ENCODE measurements around the gene CACNA2D1.

Gene CACNA2D1

DNA sequence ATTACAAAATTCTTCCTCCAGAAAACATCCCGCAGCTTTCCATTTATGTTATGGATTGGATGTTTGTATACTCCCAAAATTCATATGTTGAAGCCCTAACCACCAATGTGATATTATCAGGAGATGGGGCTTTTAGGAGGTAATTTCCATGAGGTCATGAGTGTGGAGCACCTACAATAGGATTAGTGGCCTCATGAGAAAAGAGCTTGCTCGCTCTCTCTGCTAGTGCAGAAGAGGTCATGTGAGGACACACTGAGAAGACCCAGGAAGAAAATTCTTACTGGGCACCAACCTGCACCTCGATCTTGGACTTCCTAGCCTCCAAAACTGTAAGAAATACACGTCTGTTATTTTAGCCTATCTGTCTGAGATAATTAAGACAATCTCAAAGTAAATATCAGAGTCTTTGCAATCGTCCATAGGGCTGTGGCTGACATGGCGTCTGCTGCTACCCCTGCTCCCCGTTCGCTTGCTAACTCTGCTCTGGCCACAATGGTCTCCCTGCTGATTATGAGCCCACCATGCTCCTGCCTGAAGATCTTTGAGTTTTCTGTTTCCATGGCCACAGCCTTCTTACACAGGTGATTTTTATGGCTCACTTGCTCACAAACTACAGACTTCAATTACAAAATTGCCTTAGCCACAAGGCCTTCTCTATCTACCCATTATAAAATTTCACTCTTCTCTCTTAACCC, 333.3 kb downstream of the CACNA2D1 start:
- DNase-seq, result no peak
- intact Hi-C loops (cut with DNase I), result no loop called here

- intact Hi-C loops (cut with DNase I), result no loop called here
- no peak for DNase-seq
These were observed 334.3 kb downstream of the CACNA2D1 start for GRCh38 chr7:82109288-82109687.

DNA sequence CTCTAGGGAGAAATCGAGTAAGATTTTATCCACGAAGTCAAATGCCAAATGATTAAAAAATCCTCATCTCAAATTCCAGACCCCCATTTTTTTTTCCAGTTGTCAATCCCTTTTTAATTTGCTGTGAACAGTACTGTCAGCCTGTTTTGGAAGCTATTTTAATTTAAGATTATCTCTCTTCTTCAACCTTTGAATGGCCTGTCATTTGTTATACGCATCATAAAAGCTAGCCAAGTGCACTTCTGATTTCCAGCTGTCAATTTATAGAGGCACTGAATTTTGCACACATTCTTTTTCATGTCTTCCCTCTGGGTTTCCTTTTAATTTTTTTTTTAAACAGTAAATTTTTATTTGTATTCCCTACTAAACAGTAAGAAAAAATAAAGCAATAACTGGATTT, 337.4 kb downstream of the CACNA2D1 start:
- no peak for DNase-seq
- intact Hi-C loops (cut with DNase I), result no loop called here

GRCh38 chr7:82105463-82105862, 338.1 kb downstream of the CACNA2D1 start:
- intact Hi-C loops (cut with DNase I), result no loop called here
- DNase-seq, result no peak

- intact Hi-C loops (cut with DNase I), result no loop called here
- no peak for DNase-seq
These were observed 345.2 kb downstream of the CACNA2D1 start for GRCh38 chr7:82098414-82098813.

- DNase-seq, result peak in 1 of 42 donors; percentile 3
- intact Hi-C loops (cut with DNase I), result no loop called here
These were observed 352.4 kb downstream of the CACNA2D1 start for GRCh38 chr7:82091126-82091684.

DNA sequence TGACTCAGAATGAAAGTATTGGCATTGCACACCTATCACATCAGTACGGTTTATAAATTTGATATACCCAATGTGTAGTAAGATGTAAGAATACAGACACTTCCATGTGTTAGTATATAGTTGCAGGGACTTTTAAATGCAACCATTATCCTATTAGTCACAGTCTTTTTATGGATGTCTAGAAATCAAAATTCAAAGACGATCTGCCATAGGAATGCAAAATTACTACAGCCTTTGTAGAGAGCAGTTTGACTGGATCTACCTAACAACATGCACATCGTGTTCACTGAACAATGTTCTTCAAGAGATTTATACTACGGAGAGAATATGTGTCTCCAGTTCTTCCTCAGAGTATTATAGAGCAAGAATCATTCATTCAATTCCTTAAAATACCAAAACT, 356.5 kb downstream of the CACNA2D1 start:
- DNase-seq, result no peak
- intact Hi-C loops (cut with DNase I), result no loop called here

- no peak for DNase-seq
- intact Hi-C loops (cut with DNase I), result no loop called here
These were observed 358.5 kb downstream of the CACNA2D1 start for GRCh38 chr7:82085116-82085515.

- DNase-seq, result no peak
These were observed 361.8 kb downstream of the CACNA2D1 start for GRCh38 chr7:82081644-82082224.

GRCh38 chr7:82080254-82080927, 363.2 kb downstream of the CACNA2D1 start:
- DNase-seq, result no peak
- intact Hi-C loops (cut with DNase I), result no loop called here

More at GRCh38 chr7:82081644-82082224, 361.8 kb downstream of the CACNA2D1 start:
- intact Hi-C loops (cut with DNase I), result no loop called here

DNA sequence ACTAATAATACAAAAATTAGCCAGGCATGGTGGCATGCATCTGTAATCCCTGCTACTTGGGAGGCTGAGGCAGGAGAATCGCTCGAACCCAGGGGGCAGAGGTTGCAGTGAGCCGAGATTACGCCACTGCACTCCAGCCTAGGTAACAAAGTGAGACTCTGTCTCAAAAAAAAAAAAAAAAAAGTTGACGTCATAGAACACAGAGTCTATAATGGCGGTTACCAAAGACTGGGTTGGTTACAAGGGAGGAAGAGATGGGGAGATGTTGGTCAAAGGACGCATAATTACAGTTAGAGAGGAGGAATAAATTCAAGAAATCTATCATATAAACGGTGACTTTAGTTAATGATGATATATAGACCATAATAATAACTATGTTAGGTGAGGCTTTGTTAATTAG, 364.1 kb downstream of the CACNA2D1 start:
- DNase-seq, result no peak
- intact Hi-C loops (cut with DNase I), result no loop called here

DNA sequence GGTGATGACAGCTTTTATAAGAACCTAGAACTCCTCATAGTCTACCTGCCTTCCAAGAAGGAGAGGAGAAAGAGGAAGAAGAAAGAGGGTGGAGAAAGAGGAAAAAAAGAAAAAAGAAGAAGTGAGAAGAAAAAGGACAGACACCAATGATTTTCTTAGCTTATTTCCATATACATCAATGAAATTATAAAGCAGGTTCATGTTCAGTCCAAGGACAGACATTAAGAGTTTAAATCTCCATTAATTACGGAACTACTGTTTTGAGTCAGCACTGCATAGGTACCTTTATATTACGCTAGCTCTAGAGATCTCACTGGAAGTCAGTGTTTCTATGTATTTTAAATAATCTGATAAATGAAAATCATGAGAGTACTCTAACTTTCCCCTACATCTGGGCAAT, 364.8 kb downstream of the CACNA2D1 start:
- intact Hi-C loops (cut with DNase I), result no loop called here
- DNase-seq, result no peak

DNA sequence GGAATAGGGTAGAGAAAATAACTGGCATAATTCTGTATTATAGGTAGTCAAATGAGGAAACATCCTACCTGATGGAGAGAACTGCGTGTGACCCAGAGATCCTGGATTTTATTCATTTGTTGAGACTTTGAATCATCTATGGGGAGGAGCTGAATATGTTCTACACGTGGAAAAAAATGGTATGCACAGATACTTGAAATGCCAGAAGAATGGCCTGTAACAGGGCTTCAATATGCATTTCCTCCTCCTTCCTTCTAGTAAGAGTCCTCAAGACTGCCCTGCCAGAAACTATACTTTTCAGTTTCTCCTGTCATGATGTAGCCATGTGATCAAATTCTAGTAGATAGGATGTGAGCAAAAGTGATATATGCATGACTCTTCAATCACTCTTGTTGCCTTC, 372.1 kb downstream of the CACNA2D1 start:
- intact Hi-C loops (cut with DNase I), result no loop called here

GRCh38 chr7:82067628-82068264, 375.8 kb downstream of the CACNA2D1 start:
- DNase-seq, result no peak
- intact Hi-C loops (cut with DNase I), result no loop called here

More for the DNA sequence above, 372.1 kb downstream of the CACNA2D1 start:
- DNase-seq, result no peak

- intact Hi-C loops (cut with DNase I), result no loop called here
These were observed 386.1 kb downstream of the CACNA2D1 start for GRCh38 chr7:82057476-82057875.

DNA sequence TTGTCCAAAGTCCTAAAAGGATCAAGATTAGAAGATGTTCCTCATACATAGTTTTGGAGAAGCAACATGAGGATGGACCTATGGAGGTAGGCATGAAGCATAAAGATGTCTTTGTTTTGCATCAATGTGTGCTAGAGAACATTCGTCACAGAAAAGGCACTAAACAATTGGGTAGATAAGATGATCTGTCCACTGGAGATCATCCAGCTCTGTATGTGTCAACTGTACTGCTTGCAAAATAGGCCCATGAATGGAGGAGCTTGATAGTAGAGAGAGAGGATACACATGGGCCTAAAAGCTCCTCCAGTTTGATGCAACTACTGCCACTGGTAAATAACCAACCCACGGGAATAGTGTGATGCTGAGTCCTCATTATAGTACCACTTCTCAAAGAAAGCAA, 387.3 kb downstream of the CACNA2D1 start:
- no peak for DNase-seq
- intact Hi-C loops (cut with DNase I), result no loop called here

More at GRCh38 chr7:82057476-82057875, 386.1 kb downstream of the CACNA2D1 start:
- no peak for DNase-seq

DNA sequence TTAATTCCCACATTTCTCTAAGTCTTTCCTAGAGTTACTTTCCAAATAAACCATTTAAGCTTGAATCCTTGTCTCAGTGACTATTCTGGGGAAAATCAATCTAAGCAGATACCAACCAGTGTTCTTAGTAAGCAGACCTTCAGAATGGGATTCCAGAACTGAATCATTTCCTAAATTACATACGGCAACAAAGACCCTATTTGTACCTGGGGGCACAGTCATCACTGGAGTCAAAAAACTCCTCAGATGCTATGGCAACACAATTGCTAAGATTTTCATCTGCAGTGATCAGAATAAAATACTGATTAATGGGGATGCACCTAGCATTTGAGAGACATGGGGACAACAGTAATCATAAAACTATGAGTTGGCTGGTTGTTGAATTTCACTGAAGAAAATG, 389.0 kb downstream of the CACNA2D1 start:
- DNase-seq, result no peak
- intact Hi-C loops (cut with DNase I), result no loop called here

- intact Hi-C loops (cut with DNase I), result no loop called here
- no peak for DNase-seq
These were observed 390.0 kb downstream of the CACNA2D1 start for GRCh38 chr7:82053453-82054032.

- no peak for DNase-seq
- intact Hi-C loops (cut with DNase I), result no loop called here
These were observed 392.0 kb downstream of the CACNA2D1 start for GRCh38 chr7:82051601-82052000.

All from head of caudate nucleus (tissue), 42 donors.